ENCODE measurements around the gene WNT1.

WNT1 gene

DNA sequence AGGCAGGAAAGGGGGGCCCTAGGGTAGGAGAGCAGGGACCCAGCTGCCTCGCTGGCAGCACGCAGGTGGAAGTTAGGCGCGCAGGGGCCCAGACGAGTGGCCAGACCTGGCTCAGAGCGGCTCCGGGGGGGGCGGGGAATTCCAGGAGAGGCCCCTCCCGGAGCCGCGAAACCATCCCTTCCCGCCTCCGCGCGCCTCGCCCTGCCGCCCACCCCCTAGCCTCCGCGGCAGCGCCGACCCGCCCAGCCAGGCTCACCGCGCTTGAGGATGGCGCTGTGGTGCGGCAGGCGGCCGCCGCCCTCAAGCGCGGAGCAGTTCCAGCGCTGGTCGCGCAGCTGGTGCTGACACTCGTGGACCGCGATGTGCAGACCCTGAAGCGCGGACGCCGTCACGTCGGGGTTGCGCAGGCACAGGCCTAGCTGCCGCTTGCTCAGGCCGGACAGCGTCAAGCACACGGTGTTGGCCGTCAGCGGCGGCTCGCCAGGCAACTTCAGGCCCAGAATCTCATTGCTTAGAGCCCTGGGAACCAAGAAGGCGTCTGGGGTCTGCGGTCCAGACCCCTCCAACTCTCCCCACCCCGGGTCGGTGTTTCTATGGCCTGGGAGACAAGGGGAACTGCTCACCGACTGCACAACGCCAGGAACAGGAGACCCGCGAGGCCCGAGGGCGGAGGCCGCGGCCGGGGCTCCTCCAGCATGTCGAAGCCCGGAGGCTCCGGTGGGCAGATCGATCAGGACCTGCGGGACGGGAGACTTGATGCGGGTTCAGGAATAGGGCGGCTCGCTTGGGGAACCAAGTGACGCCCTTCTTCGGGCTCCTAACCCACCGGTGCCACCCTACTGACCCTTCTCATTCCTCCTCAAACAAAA lies 8.1 kb upstream of the WNT1 start:
- TF ChIP-seq, protein P1, sequence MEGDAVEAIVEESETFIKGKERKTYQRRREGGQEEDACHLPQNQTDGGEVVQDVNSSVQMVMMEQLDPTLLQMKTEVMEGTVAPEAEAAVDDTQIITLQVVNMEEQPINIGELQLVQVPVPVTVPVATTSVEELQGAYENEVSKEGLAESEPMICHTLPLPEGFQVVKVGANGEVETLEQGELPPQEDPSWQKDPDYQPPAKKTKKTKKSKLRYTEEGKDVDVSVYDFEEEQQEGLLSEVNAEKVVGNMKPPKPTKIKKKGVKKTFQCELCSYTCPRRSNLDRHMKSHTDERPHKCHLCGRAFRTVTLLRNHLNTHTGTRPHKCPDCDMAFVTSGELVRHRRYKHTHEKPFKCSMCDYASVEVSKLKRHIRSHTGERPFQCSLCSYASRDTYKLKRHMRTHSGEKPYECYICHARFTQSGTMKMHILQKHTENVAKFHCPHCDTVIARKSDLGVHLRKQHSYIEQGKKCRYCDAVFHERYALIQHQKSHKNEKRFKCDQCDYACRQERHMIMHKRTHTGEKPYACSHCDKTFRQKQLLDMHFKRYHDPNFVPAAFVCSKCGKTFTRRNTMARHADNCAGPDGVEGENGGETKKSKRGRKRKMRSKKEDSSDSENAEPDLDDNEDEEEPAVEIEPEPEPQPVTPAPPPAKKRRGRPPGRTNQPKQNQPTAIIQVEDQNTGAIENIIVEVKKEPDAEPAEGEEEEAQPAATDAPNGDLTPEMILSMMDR (conservative IDR thresholded peaks at IDR 0.05), result no peak
- no peak overlapping the region for H3K27ac ChIP-seq

DNA sequence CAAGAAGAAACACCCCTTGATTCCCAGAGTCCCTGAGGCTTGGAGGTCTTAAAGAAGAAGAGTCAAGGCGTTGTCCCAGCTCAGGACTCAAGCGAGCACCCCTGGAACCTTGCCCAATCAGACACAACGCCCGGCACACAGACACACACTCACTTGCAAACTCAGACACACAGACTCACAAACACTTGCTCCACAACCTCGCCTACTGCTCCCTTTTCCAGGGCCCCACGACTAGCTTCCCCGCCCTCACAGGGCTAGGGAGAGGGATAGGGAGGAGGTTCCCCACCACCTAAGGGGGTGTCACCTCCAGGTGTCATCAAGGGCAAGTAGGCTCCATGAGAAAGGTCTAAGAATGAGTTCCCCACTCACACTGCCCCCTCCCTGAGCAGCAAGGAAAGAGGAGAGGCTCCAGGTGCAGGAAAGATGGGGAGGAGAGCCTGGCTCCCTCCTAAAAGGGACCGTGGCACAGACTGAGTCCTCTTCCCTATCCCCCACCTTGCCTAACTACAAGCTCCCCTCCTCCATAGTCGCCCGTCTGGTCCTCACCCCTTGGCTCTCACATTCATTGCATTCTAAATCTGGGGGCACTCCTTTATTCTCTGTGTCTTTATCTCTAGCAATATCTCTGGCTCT lies 7.3 kb upstream of the WNT1 start:
- peak overlapping the region; percentile 61; the same call in 1 of the 2 replicates for H3K27ac ChIP-seq
- TF ChIP-seq, protein P1 (conservative IDR thresholded peaks at IDR 0.05), result no peak

DNA sequence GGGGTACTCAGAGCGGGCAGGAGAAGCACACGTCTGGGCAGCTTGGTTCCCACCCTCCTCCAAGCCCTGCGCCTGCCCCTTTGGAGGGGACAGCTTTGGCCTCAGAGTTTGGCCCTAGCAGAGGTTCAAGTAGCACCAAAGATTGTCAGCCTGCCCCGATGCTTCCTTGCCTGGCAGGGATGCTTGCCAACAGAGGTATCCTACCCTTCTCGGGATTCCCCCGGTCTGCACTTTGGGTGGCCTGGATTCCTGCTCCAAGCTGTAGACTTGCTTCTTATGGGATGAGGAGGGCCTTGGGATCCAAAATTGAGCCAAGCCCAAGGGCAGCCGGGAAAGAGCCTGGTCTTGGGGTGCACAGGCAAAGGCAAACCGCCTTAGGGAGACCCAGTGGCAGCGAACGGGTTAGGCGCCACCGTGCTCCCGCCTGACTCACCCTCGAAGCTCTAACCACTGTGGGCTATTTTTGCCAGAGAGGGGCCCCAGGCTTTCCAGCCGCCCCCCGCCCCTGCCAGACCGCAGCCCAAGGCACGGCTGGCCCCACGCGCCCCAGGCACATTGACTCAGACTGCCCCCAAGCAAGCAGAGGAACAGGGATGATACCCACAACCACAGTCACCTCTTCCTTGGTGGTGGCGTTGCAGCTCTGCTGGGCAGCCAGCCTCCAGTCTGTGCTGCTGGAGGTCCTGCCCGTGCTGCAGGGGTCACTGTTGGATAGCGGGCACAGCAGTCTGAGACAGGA lies 5.7 kb upstream of the WNT1 start:
- H3K27ac ChIP-seq, result no peak overlapping the region; the same call in 1 of the 2 replicates
- TF ChIP-seq, protein P1 (conservative IDR thresholded peaks at IDR 0.05), result no peak

DNA sequence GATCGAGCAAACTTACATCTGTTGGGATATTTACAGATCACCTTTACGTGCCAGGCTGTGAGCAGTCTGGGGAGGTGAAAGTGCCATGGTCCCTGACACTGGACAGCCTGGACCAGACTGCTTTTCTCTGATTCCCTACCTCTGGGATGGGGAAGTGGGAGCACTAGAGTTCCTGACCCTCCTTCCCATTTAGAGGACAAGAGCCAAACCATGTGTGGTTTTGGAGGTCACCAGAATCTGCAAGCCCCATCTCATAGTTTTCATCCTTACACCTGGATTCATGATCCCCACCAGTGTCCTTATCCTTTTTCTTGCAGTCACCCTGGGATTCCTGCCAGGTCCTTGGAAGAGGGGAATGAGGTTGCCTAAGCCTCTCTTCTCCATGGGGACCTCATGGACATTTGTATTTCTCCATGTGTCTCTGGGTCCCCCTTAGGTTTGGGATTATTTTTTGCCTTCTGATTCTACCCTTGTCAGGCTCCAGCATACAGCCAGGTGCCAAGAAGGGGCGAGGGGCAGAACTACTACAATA lies 5.1 kb upstream of the WNT1 start:
- no peak overlapping the region for H3K27ac ChIP-seq
- TF ChIP-seq, protein P1 (conservative IDR thresholded peaks at IDR 0.05), result no peak

DNA sequence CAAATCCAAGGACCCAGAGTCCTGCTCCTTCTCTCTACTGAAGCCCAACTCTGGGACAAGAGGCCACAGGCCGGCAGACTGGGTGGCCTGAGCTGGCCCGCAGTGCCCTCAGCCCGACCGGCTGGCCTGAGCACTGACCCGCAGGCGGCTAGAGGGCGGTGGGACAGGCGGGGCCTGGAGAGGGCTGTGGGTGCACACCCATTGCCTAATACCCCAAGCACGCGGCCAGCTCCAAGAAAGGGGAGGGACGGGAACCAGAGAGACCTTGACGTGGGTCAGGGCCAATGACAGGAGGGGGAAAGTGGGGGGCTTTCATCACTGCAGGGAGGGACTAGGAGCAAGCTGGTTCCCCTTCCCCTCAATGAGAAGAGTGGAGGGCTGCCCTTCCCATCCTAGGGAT lies 4.6 kb upstream of the WNT1 start:
- TF ChIP-seq, protein P1 (conservative IDR thresholded peaks at IDR 0.05), result no peak
- H3K27ac ChIP-seq, result no peak overlapping the region

DNA sequence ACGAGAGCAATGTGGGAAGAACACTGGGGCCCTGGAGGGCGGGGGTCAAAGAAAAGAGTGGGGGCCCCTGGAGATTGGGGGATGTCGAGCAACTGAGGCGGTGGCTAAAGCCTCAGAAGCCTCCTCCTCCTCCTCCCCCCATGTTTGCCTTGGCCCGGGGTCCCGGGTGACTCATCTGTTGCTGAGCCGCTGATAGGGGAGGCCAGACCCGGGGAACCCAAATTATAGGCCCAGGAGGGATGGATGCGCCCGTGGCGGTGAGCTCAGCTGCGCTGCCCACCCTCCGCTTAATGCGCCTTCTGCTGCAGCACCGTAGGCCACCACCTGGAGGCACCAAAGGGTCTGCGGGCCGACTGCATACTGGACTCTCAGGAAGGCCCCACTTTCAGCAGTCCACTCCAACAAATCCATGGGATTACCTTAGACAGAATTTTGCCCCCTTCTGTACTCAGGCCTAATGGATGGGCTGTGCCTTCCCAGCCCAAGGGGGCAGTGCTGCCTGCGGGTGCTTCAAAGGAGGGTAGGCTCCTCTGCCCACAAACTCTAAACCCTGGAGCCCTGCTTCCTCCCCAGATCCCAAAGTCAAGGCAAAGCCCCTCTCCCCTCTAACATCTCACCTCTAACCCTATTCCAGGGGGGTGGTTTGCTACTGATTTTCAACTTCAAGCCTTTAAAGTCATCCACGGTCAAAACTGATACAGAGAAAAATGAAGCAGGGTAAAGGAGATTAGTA lies 4.0 kb upstream of the WNT1 start:
- TF ChIP-seq, protein P1 (conservative IDR thresholded peaks at IDR 0.05), result peak; percentile 28

More for the DNA sequence above, 4.0 kb upstream of the WNT1 start:
- no peak overlapping the region for H3K27ac ChIP-seq
